Caki2 (cell line): ENCODE results near the gene ADAMTS1. TPM values are rescaled to one million over a fixed set of nuclear protein-coding genes. Genes with fewer than 3 reads are reported as not detected.

Experiments used
- DNase-seq: peaks from one replicate; pipeline ENCODE4 v3.0.0-alpha.2; 2015; ENCODE audit warnings: low read depth
- in situ Hi-C: cut with HindIII; loops from 2 replicates; pipeline ENCODE4 v1.10.0; 2016; ENCODE audit warnings: low sequenced_read_pairs, low pct_unique_long_range_greater_than_20kb, mixed read lengths
- total RNA-seq: library from RNA; depleted of rRNA; stranded (reverse); fragments of >200 nt; shearing (Covaris generic); gene quantifications from 2 replicates; pipeline ENCODE4 v1.2.3, GENCODE V29; 2014; ENCODE audit warnings: low replicate concordance; rRNA removed

ADAMTS1 gene
- total RNA-seq, 1 experiment from 2014 or later = 35.1 TPM

GRCh38 chr21:26798856-26799751, 46.1 kb downstream of the ADAMTS1 start:
- no peak for DNase-seq
- in situ Hi-C loops = no loop called here

- in situ Hi-C loops = no loop called here
- no peak for DNase-seq
Measured at GRCh38 chr21:26797878-26798456, 47.2 kb downstream of the ADAMTS1 start.

DNA sequence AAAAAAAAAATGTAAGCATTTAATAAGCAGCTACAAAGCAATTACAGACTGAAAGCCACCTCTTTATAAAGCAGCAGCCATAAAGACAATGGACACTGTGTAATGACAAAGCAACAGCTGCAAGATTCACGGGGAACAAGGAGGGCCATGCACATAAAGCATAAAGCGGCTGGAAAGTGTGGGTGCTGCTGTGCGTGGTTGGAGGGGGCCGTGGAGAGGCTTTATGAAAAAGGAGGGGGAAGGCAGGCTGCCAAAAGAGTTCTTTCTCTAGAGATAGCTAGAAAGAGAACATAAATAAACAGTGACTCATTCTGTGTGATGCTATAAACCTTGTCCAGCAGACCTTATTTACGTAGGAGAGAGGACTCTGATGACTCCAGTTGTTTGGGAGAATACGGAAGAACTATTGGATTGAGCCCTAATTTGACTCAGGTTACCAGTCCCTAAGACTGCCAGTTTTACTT, 49.3 kb downstream of the ADAMTS1 start:
- DNase-seq = peak; percentile 80
- in situ Hi-C loops = no loop called here

GRCh38 chr21:26795412-26795805, 49.8 kb downstream of the ADAMTS1 start:
- in situ Hi-C loops = no loop called here

GRCh38 chr21:26794597-26795411, 50.4 kb downstream of the ADAMTS1 start:
- in situ Hi-C loops = no loop called here
- DNase-seq = no peak

More at GRCh38 chr21:26795412-26795805, 49.8 kb downstream of the ADAMTS1 start:
- DNase-seq = peak; percentile 10

DNA sequence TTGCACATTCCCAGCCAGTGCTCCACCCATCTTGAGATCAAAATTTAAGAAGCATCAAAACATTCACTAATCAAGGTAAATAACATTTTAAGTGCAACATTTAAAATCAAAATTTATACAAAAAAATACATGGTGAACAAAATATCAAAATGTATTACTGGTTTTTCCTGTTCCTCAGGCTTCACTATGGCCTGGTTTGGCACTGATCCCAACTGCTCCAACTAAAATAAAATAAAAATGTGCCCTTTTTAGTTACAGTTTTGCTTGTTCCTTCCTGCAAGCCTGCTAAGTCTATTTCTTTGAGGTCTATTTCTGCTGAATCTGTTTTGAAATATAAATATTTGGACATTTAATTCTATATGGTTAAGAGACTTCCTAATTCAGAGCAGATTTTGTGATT, 54.9 kb downstream of the ADAMTS1 start:
- in situ Hi-C loops = no loop called here
- DNase-seq = no peak

GRCh38 chr21:26788790-26789189, 56.4 kb downstream of the ADAMTS1 start:
- in situ Hi-C loops = no loop called here
- DNase-seq = no peak

Other genes starting within 250 kb of the ADAMTS1 start
- gene ADAMTS5, start 121.7 kb upstream of the ADAMTS1 start, total RNA-seq = under 0.01 and 0.35 TPM in 2 replicates